ENCODE measurements around the gene CDH8.

GRCh38 chr16:61645561-61645960 is 390.7 kb downstream of the CDH8 start:
- TF ChIP-seq CTCF (conservative IDR thresholded peaks at IDR 0.05; ENCODE audit: low read depth, low read length) (no peak), EZH2 (IDR thresholded peaks at IDR 0.05; ENCODE audit: low read length, unreplicated experiment) (no peak), EZH2phosphoT487 (IDR thresholded peaks at IDR 0.05; ENCODE audit: borderline replicate concordance, low read length) (no peak)

Measured in PC-3 (cell line).